GM12873 (cell line): ENCODE data around the gene APC2.

ENCODE experiments used
- TF ChIP-seq, protein P1 (sequence below): IDR thresholded peaks from 2 replicates; pipeline ENCODE4 v1.5.1; 2012; ENCODE audit warnings: low read depth, mild to moderate bottlenecking, moderate library complexity, low read length, control low read depth; ENCODE audit not compliant: insufficient read depth; ENCODE audit errors: missing control alignments

Gene APC2

DNA sequence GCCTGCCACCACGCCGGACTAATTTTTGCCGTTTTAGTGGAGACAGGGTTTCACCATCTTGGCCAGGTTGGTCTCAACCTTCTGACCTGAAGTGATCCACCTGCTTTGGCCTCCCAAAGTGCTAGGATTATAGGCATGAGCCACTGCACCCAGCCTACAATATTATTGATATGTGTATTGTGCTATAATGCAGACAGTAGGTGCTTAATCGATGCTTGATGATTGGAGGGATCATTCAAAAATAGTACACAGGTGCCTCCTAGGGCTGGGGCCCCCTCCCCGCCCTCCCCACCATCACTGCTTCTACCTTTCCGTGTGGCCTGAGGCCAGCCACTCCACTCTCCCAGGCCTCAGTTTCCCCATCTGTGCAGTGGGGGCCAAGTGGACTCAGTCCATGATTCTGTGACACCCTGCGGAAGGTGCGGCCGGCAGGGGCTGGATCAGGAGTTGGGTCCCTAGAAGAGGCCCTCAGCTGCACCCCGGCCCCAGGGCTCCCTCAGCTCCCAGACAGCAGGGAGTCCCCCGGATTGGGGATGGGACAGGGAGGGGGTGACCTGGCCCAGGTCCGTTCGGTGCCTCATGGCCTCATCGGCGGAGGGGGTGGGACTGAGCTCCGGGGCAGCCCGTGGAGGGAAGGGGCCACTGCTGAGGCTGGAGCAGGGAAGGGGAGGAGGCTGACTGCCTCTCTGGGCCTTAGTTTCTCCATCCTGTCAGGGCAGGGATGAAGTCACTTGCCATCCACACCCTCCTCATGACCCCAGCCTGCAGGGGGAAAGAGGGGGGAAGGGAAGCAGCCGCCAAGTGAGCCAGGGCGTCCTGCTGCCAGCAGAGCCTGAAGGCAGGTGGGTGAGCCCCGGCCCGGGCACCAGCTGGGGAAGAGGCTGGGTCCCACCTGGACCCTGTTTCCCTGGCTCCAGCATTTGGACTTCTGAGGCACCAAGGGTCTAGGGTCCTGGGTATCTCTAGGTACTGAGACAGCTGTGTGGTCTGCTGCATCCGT lies 61.7 kb downstream of the APC2 start:
- TF ChIP-seq, protein P1, sequence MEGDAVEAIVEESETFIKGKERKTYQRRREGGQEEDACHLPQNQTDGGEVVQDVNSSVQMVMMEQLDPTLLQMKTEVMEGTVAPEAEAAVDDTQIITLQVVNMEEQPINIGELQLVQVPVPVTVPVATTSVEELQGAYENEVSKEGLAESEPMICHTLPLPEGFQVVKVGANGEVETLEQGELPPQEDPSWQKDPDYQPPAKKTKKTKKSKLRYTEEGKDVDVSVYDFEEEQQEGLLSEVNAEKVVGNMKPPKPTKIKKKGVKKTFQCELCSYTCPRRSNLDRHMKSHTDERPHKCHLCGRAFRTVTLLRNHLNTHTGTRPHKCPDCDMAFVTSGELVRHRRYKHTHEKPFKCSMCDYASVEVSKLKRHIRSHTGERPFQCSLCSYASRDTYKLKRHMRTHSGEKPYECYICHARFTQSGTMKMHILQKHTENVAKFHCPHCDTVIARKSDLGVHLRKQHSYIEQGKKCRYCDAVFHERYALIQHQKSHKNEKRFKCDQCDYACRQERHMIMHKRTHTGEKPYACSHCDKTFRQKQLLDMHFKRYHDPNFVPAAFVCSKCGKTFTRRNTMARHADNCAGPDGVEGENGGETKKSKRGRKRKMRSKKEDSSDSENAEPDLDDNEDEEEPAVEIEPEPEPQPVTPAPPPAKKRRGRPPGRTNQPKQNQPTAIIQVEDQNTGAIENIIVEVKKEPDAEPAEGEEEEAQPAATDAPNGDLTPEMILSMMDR = no peak

DNA sequence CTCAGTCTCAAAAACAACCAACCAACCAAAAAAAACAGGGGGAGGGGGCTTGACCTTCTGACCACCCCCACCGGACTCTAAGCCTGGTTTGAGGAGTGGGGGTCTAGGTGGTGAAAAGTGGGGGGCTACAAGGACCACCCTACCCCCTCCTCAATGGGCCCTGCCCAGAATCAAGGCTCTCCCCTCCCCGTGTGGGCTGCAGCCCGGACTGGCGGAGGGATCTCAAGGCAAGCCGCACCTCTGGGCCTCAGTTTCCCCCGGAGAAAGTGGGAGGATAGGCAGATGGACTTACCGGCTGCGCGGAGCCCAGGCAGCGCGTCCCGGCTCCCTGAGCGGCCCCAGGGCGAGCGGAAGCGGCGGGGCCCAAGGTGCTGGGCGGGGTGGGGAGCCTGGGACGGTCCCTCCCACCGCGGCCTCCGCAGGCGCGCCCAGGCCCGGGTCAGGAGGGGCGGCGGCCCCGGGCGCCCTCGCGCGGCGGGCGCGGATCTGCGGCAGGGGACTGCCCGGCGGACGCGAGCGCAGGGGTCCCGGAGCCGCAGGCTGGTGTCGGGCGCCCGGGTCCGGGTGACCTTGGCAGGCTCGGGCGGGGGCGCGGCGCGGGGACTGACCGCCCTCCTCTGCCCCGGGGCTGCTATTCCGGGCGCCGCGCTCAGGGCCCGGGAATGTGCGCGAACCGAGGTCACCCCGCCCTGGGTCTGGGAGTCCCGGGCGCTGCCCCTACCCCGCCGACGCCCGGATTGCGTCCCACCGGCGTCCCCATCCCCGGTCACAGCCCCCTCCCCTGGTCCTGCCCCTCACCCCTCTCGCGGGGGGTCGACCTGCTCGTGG lies 63.0 kb downstream of the APC2 start, which contains the start of gene ADAMTSL5:
ADAMTSL5 (minus strand) TSS at position 349 of the 828 bp plus-strand sequence. CDS start 2,076 bp downstream, outside the sequence.
- TF ChIP-seq, protein P1 = no peak

DNA sequence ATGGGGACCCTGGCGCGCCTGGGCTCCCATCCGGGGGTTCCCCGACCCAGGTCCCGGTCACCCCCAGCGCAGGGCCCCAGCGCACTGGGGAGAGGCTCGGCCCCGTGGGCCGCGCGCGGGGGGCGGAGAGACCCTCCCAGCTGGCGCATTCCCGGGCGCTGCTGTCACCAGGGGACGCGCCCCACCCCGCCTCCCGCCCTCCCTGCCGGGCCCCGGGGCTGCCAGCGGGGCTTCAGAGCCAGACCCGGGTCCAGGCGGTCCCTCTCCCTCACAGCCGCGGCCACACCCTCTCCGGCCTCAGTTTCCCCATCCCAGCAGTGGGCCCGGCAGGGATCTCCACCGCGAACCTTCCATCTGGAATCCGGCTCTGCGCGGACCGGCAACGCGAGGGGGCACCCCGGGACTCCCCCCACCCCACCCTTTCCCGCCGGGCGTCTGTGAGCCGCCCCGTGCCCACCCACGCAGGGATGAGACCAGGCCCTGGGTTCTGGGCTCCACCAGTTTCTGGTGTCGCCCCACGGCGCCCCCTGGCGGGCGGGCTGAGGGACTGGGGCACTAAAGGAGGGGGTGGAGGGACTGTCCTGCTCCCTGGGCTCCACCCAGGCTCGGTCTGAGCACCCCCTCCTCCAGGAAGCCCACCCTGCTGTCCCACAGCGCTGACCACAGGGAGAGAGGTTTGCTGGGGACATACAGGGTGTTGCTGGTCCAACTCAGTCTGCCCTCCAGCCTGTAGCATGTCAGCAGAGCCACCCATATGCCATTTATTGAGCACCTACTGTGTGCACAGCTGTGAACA lies 63.8 kb downstream of the APC2 start:
- TF ChIP-seq, protein P1 = peak; percentile 72

- TF ChIP-seq, protein P1 = no peak
Observed at GRCh38 chr19:1514295-1514661, 64.4 kb downstream of the APC2 start.

DNA sequence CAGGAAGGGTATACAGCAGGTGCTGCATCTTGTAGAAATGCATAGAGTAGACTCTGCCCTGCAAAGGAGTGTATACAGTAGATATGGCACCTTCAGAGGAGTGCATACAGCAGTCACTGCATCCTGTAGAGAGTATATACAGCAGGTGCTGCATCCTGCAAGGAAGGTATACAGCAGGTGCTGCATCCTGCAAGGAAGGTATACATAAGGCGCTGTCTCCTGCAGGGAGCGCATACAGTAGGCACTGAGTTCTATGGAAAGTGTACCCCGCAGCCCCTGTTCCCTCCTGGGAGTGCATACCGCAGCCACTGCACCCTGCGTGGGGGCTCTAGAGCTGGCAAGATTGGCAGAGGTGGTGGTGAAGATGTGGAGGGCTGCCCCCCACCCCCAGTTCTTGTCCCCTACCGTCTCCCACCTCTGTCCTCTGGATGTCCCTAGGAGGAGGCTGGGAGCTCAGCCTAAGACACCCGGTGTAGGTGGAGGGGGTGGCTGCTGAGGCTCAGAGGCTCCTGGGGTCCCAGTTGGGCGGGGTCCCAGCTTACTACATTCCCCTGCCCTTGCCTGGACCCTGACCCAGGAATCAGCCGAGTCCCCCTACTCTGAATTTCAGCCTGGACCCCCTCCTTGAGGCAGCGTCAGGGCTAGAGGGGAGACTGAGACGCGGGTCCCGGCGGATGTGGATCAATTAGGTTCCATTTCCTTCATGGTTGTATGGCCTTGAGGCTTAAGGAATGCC lies 65.2 kb downstream of the APC2 start:
- TF ChIP-seq, protein P1 = no peak

DNA sequence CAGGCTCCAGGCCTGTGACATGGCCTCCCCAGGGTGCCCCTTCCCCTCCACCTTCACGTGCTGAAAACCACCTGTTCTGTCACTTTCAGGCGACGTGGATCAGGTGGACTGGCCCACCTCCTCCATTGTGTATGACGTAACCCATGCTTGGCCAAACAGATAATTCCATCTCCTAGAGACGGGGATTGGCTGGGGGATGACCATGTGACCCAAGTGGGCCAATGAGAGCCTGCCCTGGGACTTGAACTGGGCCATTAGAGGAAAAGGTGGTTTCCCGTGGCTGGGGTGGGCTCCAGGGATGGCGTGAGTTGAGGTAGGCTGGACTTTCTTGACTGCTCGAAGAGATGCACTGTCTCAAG lies 66.5 kb downstream of the APC2 start:
- TF ChIP-seq, protein P1 = no peak
